Loucy (cell line): Measurements from ENCODE around the gene SCAPER.

Experiments
- EZH2phosphoT487 ChIP-seq: fragments of 200-600 bp; IDR thresholded peaks from 2 replicates; pipeline ENCODE4 v1.6.1; 2018; ENCODE audit warnings: antibody characterized with exemption, mild to moderate bottlenecking, moderate library complexity, borderline replicate concordance
- TF ChIP-seq, protein P1 (sequence below): fragments of 200-600 bp; sonication (generic); conservative IDR thresholded peaks from 2 replicates; pipeline ENCODE4 v1.5.1; 2014; ENCODE audit warnings: mild to moderate bottlenecking, antibody characterized with exemption, low read length

GRCh38 chr15:76345880-76346668 is 559.1 kb downstream of the SCAPER start:
- TF ChIP-seq, protein P1, sequence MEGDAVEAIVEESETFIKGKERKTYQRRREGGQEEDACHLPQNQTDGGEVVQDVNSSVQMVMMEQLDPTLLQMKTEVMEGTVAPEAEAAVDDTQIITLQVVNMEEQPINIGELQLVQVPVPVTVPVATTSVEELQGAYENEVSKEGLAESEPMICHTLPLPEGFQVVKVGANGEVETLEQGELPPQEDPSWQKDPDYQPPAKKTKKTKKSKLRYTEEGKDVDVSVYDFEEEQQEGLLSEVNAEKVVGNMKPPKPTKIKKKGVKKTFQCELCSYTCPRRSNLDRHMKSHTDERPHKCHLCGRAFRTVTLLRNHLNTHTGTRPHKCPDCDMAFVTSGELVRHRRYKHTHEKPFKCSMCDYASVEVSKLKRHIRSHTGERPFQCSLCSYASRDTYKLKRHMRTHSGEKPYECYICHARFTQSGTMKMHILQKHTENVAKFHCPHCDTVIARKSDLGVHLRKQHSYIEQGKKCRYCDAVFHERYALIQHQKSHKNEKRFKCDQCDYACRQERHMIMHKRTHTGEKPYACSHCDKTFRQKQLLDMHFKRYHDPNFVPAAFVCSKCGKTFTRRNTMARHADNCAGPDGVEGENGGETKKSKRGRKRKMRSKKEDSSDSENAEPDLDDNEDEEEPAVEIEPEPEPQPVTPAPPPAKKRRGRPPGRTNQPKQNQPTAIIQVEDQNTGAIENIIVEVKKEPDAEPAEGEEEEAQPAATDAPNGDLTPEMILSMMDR, result no peak
- no peak for TF ChIP-seq EZH2phosphoT487
